Measurements from ENCODE around the gene IQCK. TPM values are rescaled to one million over a fixed set of nuclear protein-coding genes. Genes with fewer than 3 reads are reported as not detected.

The IQCK gene
- total and polyA plus RNA-seq, 2 donors (not counting 3 experiments of a cell fraction or from before 2014, with no cell fraction given): 17.2 to 18.1 TPM

DNA sequence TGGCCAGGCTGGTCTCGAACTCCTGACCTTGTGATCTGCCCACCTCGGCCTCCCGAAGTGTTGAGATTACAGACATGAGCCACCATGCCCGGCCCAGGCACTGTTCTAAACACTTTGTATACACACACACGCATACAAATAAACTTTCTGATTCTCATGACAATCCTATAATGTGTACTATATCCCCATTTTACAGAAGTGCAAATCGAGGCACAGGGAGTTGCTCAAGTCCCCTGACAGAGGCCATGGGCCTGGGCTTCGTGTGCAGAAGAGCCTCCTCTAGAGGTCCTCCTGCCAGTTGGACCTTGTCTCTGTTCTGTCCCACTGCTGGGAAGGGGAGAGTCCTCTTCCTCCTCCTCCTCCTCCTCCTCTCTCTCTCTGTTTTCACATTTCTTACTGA lies 176.5 kb downstream of the IQCK start:
- Histone ChIP-seq H4K20me1 (replicated peaks; ENCODE audit: control insufficient read depth, extremely low read depth, insufficient read depth, low read length) (no peaks in the 10 kb centered on the region), H3K9me1 (replicated peaks; ENCODE audit: control insufficient read depth, extremely low read depth, insufficient read depth, low read length) (no peaks in the 10 kb centered on the region), H3K4me3 (replicated peaks in 1 of 3; ENCODE audit: insufficient read depth in 1 of 3, low read depth in 1 of 3, low read length in 3 of 3) (no peak overlapping the region), H3K9me3 (replicated peaks; ENCODE audit: control insufficient read depth, insufficient read depth, low read length) (no peaks in the 10 kb centered on the region), H3K9ac (replicated peaks; ENCODE audit: extremely low read depth, insufficient read depth, low read length) (no peak overlapping the region), H2AFZ (ENCODE audit: low read depth, low read length) (no peak overlapping the region), H3K4me2 (ENCODE audit: insufficient read depth, low read length) (no peak overlapping the region), H3K36me3 (ENCODE audit: control insufficient read depth in 2 of 2, extremely low read depth in 1 of 2, insufficient read depth in 2 of 2, low read length in 2 of 2) (no peaks in the 10 kb centered on the region), H3K27ac (ENCODE audit: insufficient read depth, low read depth, low read length) (no peak overlapping the region), H3K27me3 (ENCODE audit: control insufficient read depth in 2 of 2, insufficient read depth in 2 of 2, low read length in 2 of 2) (no peaks in the 10 kb centered on the region), H3K79me2 (ENCODE audit: control insufficient read depth, insufficient read depth, low read length) (no peaks in the 10 kb centered on the region), H3K4me1 (ENCODE audit: control insufficient read depth, extremely low read depth, insufficient read depth, low read length) (no peaks in the 10 kb centered on the region)
- dilution Hi-C loops (cut with MboI; ENCODE audit: extremely low pct_ligation_motif_present, low sequenced_read_pairs) (no loop called here), intact Hi-C loops (cut with micrococcal nuclease) (no loop called here)
- DNase-seq (ENCODE audit: low read depth, low spot score): no peak
- ChIA-PET CTCF (interaction anchor here (2.3 kb wide), 1 partner anchor 13 kb away, joined by 12 read pairs; no protein-coding TSS in a partner anchor), POLR2A (no interaction called here)
- FAIRE-seq: no peak
- TF ChIP-seq POLR2A (IDR thresholded peaks at IDR 0.05; ENCODE audit: low read depth, low read length): no peak
- TF ChIP-seq, protein P1, sequence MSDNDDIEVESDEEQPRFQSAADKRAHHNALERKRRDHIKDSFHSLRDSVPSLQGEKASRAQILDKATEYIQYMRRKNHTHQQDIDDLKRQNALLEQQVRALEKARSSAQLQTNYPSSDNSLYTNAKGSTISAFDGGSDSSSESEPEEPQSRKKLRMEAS (IDR thresholded peaks at IDR 0.05; ENCODE audit: insufficient read depth, insufficient read length): no peak
- TF ChIP-seq POLR2AphosphoS5 (IDR thresholded peaks at IDR 0.05; ENCODE audit: insufficient read depth, low read depth, low read length): no peak
- TF ChIP-seq GATA2 (IDR thresholded peaks at IDR 0.05; ENCODE audit: insufficient read depth, insufficient read length, low read depth, low read length): no peak
- no peak for TF ChIP-seq FOS (IDR thresholded peaks at IDR 0.05; ENCODE audit: borderline replicate concordance, insufficient read depth, low read length)
- TF ChIP-seq, protein P2, sequence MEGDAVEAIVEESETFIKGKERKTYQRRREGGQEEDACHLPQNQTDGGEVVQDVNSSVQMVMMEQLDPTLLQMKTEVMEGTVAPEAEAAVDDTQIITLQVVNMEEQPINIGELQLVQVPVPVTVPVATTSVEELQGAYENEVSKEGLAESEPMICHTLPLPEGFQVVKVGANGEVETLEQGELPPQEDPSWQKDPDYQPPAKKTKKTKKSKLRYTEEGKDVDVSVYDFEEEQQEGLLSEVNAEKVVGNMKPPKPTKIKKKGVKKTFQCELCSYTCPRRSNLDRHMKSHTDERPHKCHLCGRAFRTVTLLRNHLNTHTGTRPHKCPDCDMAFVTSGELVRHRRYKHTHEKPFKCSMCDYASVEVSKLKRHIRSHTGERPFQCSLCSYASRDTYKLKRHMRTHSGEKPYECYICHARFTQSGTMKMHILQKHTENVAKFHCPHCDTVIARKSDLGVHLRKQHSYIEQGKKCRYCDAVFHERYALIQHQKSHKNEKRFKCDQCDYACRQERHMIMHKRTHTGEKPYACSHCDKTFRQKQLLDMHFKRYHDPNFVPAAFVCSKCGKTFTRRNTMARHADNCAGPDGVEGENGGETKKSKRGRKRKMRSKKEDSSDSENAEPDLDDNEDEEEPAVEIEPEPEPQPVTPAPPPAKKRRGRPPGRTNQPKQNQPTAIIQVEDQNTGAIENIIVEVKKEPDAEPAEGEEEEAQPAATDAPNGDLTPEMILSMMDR (IDR thresholded peaks at IDR 0.05; ENCODE audit: extremely low read depth in 1 of 2, insufficient read depth in 1 of 2, low read depth in 1 of 2, low read length in 2 of 2): no peak
- TF ChIP-seq JUN (IDR thresholded peaks at IDR 0.05; ENCODE audit: borderline replicate concordance, insufficient read depth, insufficient read length, low read depth): no peak
- TF ChIP-seq EZH2 (IDR thresholded peaks at IDR 0.05; ENCODE audit: borderline replicate concordance, low read depth, low read length, severe bottlenecking): no peak
- TF ChIP-seq MYC (IDR thresholded peaks at IDR 0.05; ENCODE audit: low read depth, low read length): no peak
- BruUV-seq (replicated peaks): no TSS peak

All from endothelial cell of umbilical vein (primary cell).